Measurements from ENCODE around the gene CNTNAP2. TPM values are rescaled to one million over a fixed set of nuclear protein-coding genes. Genes with fewer than 3 reads are reported as not detected.

The CNTNAP2 gene
- total and polyA plus RNA-seq, 11 donors: 0.01 to 2.6 (median 0.31) TPM; not detected in 3

GRCh38 chr7:146875981-146876380 is 759.4 kb downstream of the CNTNAP2 start:
- Histone ChIP-seq H3K4me1 (no peaks in the 10 kb centered on the region), H3K27me3 (no peaks in the 10 kb centered on the region), H3K27ac (no peak overlapping the region), H3K36me3 (no peaks in the 10 kb centered on the region), H3K9me3 (no peaks in the 10 kb centered on the region), H3K4me3 (no peak overlapping the region)
- intact Hi-C loops (cut with DNase I): no loop called here
- no peak for DNase-seq
- TF ChIP-seq POLR2A (IDR thresholded peaks at IDR 0.05) (no peak), CTCF (IDR thresholded peaks at IDR 0.05) (no peak)
- no peak for ATAC-seq
- 43 to 61% (median 46%) methylated on average over 2 of the region's 2 CpGs for WGBS, 4 donors

- intact Hi-C loops (cut with DNase I): no loop called here
- Histone ChIP-seq H3K27ac (no peak overlapping the region), H3K9me3 (no peaks in the 10 kb centered on the region), H3K27me3 (no peaks in the 10 kb centered on the region), H3K4me1 (no peaks in the 10 kb centered on the region), H3K4me3 (no peak overlapping the region), H3K36me3 (no peaks in the 10 kb centered on the region)
- ATAC-seq (no peak), DNase-seq (no peak)
- no peak for TF ChIP-seq POLR2A (IDR thresholded peaks at IDR 0.05)
- no peak for TF ChIP-seq CTCF (IDR thresholded peaks at IDR 0.05)
- 44 to 57% (median 50%) methylated on average over 3 of the region's 3 CpGs for WGBS, 4 donors
These were observed 759.8 kb downstream of the CNTNAP2 start for GRCh38 chr7:146876411-146876810.

DNA sequence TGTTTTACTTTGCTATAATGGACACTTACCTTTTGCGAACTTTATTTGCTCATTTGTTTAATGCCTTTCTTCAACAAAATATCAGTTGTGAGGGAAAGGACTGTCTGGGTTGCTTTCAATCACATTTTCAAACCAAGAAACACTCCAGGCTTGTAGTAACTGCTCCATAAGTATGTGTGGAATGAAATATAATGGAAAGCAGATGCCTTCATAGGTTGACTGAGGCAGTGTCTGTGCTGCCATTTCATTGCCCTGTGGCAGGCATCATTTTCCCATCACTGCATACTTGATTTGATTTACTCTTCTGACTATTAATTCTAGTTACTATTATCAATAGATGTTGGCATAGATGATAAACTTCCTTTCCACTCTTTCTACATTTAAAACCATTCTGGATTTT is 762.3 kb downstream of the CNTNAP2 start:
- DNase-seq: no peak
- peaks cover 0 to 5% (median 0%) of the 10 kb centered on the region in 12 donors for H3K9me3 ChIP-seq
- intact Hi-C loops (cut with DNase I): no loop called here
- no peak for TF ChIP-seq CTCF (IDR thresholded peaks at IDR 0.05)
- TF ChIP-seq POLR2A (IDR thresholded peaks at IDR 0.05): no peak
- no peaks in the 10 kb centered on the region for H3K27me3 ChIP-seq
- no peak overlapping the region for H3K27ac ChIP-seq
- H3K36me3 ChIP-seq: no peaks in the 10 kb centered on the region
- ATAC-seq: no peak
- H3K4me1 ChIP-seq: no peaks in the 10 kb centered on the region
- WGBS, 4 donors: 89 to 98% (median 90%) methylated on average over 1 of the region's 1 CpG
- no peak overlapping the region for H3K4me3 ChIP-seq

- Histone ChIP-seq H3K4me1 (no peaks in the 10 kb centered on the region), H3K36me3 (no peaks in the 10 kb centered on the region), H3K4me3 (no peak overlapping the region), H3K9me3 (peaks cover 0 to 5% (median 0%) of the 10 kb centered on the region in 12 donors), H3K27me3 (no peaks in the 10 kb centered on the region), H3K27ac (no peak overlapping the region)
- ATAC-seq: no peak
- no peak for DNase-seq
- TF ChIP-seq POLR2A (IDR thresholded peaks at IDR 0.05) (no peak), CTCF (IDR thresholded peaks at IDR 0.05) (no peak)
- intact Hi-C loops (cut with DNase I): no loop called here
- WGBS, 4 donors: 49 to 64% (median 54%) methylated on average over 2 of the region's 2 CpGs
These were observed 768.6 kb downstream of the CNTNAP2 start for GRCh38 chr7:146885231-146885630.

Measured in heart left ventricle (tissue), 16 donors.